Neural cell (in vitro differentiated cells): ENCODE data around the gene CDK5RAP2. TPM values are rescaled to one million over a fixed set of nuclear protein-coding genes. Genes with fewer than 3 reads are reported as not detected.

ENCODE experiments used
- H2AFZ ChIP-seq: fragments of 200-600, 300-800 bp; sonication (generic), shearing (Covaris generic); 2 replicates; pipeline ENCODE4 v1.6.0; 2014; ENCODE audit warnings: low read depth, mild to moderate bottlenecking, antibody characterized with exemption, low read length, moderate library complexity
- H3F3A ChIP-seq: fragments of 200-600 bp; shearing (Covaris generic); 2 replicates; pipeline ENCODE4 v1.6.1; 2016; ENCODE audit warnings: mild to moderate bottlenecking, moderate library complexity, mixed read lengths, antibody characterized with exemption, low read length; ENCODE audit not compliant: insufficient read depth, poor library complexity, severe bottlenecking
- H3K27ac ChIP-seq: fragments of 200-600, 300-800 bp; sonication (generic), shearing (Covaris generic); 2 replicates; pipeline ENCODE4 v1.5.1; 2014; ENCODE audit warnings: mild to moderate bottlenecking, low read length, moderate library complexity
- H3K27me3 ChIP-seq: fragments of 300-800, 200-600 bp; sonication (generic), shearing (Covaris generic); 2 replicates; pipeline ENCODE4 v1.6.0; 2014; ENCODE audit warnings: mild to moderate bottlenecking, low read depth, low read length, moderate library complexity; ENCODE audit not compliant: insufficient read depth
- H3K36me3 ChIP-seq: fragments of 300-800, 200-600 bp; sonication (generic), shearing (Covaris generic); 2 replicates; pipeline ENCODE4 v1.5.1; 2014; ENCODE audit warnings: mild to moderate bottlenecking, antibody characterized with exemption, low read length, moderate library complexity; ENCODE audit not compliant: insufficient read depth
- H3K4me2 ChIP-seq: fragments of 300-800, 200-600 bp; sonication (generic), shearing (Covaris generic); 2 replicates; pipeline ENCODE4 v1.6.0; 2014; ENCODE audit warnings: mild to moderate bottlenecking, low read length
- H3K4me3 ChIP-seq: fragments of 300-800, 200-600 bp; sonication (generic), shearing (Covaris generic); 2 replicates; pipeline ENCODE4 v1.5.1; 2014; ENCODE audit warnings: mild to moderate bottlenecking, low read length, moderate library complexity
- H3K79me2 ChIP-seq: fragments of 200-600 bp; shearing (Covaris generic); replicated peaks from 2 replicates; pipeline ENCODE4 v1.6.0; 2014; ENCODE audit warnings: mild to moderate bottlenecking, low read length, moderate library complexity; ENCODE audit not compliant: insufficient read depth
- H3K9ac ChIP-seq: fragments of 300-800, 200-600 bp; sonication (generic), shearing (Covaris generic); 2 replicates; pipeline ENCODE4 v1.6.1; 2016; ENCODE audit warnings: mild to moderate bottlenecking, low read length, mixed read lengths
- H3K9me2 ChIP-seq: fragments of 200-600 bp; shearing (Covaris generic); 2 replicates; pipeline ENCODE4 v1.6.1; 2016; ENCODE audit warnings: mild to moderate bottlenecking, low read length, mixed read lengths; ENCODE audit not compliant: insufficient read depth
- H3K9me3 ChIP-seq: fragments of 200-600, 300-800 bp; sonication (generic), shearing (Covaris generic); 2 replicates; pipeline ENCODE4 v1.6.1; 2016; ENCODE audit warnings: mild to moderate bottlenecking, mixed run types, low read length, moderate library complexity, mixed read lengths
- H4K20me1 ChIP-seq: fragments of 200-600 bp; shearing (Covaris generic); 2 replicates; pipeline ENCODE4 v1.6.1; 2016; ENCODE audit warnings: mild to moderate bottlenecking, mixed run types; ENCODE audit not compliant: insufficient read depth
- EP300 ChIP-seq: fragments of 450-650 bp; conservative IDR thresholded peaks from 2 replicates; pipeline ENCODE4 v1.6.1; 2014; ENCODE audit warnings: antibody characterized with exemption, mild to moderate bottlenecking, moderate library complexity; ENCODE audit not compliant: poor library complexity, severe bottlenecking
- EZH2 ChIP-seq: fragments of 200-600, 300-800 bp; shearing (Covaris generic), sonication (generic); IDR thresholded peaks from 2 replicates; pipeline ENCODE4 v1.6.1; 2014; ENCODE audit warnings: antibody characterized with exemption, low read length, borderline replicate concordance, mild to moderate bottlenecking; ENCODE audit not compliant: insufficient read depth, poor library complexity, severe bottlenecking
- MXI1 ChIP-seq: fragments of 450-650 bp; conservative IDR thresholded peaks from 2 replicates; pipeline ENCODE4 v1.6.1; 2014; ENCODE audit warnings: antibody characterized with exemption, mild to moderate bottlenecking; ENCODE audit not compliant: poor library complexity, severe bottlenecking
- POLR2AphosphoS5 ChIP-seq: IDR thresholded peaks from 2 replicates; pipeline ENCODE4 v1.6.1; 2012
- RAD21 ChIP-seq: fragments of 450-650 bp; conservative IDR thresholded peaks from 2 replicates; pipeline ENCODE4 v1.6.1; 2014; ENCODE audit warnings: antibody characterized with exemption, mild to moderate bottlenecking, moderate library complexity
- REST ChIP-seq: IDR thresholded peaks from 2 replicates; pipeline ENCODE4 v1.6.1; 2012; ENCODE audit warnings: borderline replicate concordance
- SMC3 ChIP-seq: fragments of 450-650 bp; conservative IDR thresholded peaks from 2 replicates; pipeline ENCODE4 v1.6.1; 2014; ENCODE audit warnings: antibody characterized with exemption, mild to moderate bottlenecking, moderate library complexity; ENCODE audit not compliant: poor library complexity
- TAF1 ChIP-seq: IDR thresholded peaks from 2 replicates; pipeline ENCODE4 v1.6.1; 2012; ENCODE audit warnings: low read depth
- polyA plus RNA-seq: library from polyadenylated mRNA; depleted of rRNA; stranded (reverse); fragments of >200 nt; gene quantifications from 2 replicates; pipeline ENCODE4 v1.2.3, GENCODE V29; 2014
- TF ChIP-seq, protein P1 (sequence below): fragments of 450-650 bp; IDR thresholded peaks from 2 replicates; pipeline ENCODE4 v1.5.1; 2014; ENCODE audit warnings: antibody characterized with exemption, mild to moderate bottlenecking, moderate library complexity; ENCODE audit not compliant: poor library complexity, severe bottlenecking

Gene CDK5RAP2
- polyA plus RNA-seq, 1 donor from 2014 or later = 43.3 TPM

DNA sequence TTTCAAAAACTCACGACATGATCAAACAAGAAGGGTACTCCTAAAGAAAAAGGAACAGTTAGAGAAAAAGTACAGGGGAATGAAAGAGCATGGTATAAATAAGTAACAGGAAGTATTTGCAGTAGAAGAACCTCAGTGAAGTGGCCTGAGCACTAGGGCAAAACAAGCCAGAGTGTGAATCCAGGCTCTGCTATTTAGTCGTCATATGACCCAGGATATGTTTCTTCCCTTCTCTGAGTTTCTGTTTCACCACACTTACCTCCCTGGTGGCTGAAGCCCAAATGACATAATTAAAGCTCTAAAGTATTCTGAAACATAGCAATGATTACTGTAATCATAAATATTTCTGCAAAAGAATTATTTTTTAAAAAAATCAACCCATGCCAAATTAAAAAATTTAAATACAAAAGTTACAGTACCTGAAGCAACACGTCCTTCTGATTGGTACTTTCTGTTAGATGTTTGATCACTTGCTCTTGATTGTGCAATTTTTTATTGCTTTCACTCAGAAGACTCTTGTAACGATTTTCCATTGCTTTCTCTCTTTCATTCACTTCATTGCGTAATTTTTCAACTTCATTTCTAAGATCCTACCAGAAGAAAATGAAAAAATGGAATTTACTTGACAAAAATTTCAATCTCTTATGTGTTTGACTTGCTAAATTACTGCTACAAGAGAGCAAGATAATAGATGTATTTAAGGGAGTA lies 88.9 kb downstream of the CDK5RAP2 start:
- H3F3A ChIP-seq = no peaks in the 10 kb centered on the region
- no peaks in the 10 kb centered on the region for H3K9me2 ChIP-seq
- H3K27ac ChIP-seq = no peak overlapping the region
- TF ChIP-seq EP300 (no peak), TAF1 (no peak)
- TF ChIP-seq, protein P1, sequence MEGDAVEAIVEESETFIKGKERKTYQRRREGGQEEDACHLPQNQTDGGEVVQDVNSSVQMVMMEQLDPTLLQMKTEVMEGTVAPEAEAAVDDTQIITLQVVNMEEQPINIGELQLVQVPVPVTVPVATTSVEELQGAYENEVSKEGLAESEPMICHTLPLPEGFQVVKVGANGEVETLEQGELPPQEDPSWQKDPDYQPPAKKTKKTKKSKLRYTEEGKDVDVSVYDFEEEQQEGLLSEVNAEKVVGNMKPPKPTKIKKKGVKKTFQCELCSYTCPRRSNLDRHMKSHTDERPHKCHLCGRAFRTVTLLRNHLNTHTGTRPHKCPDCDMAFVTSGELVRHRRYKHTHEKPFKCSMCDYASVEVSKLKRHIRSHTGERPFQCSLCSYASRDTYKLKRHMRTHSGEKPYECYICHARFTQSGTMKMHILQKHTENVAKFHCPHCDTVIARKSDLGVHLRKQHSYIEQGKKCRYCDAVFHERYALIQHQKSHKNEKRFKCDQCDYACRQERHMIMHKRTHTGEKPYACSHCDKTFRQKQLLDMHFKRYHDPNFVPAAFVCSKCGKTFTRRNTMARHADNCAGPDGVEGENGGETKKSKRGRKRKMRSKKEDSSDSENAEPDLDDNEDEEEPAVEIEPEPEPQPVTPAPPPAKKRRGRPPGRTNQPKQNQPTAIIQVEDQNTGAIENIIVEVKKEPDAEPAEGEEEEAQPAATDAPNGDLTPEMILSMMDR = no peak
- H3K36me3 ChIP-seq = no peaks in the 10 kb centered on the region
- no peaks in the 10 kb centered on the region for H3K9me3 ChIP-seq
- no peak overlapping the region for H3K4me3 ChIP-seq
- H3K79me2 ChIP-seq = no peaks in the 10 kb centered on the region
- H2AFZ ChIP-seq = no peak overlapping the region
- H4K20me1 ChIP-seq = no peaks in the 10 kb centered on the region
- H3K9ac ChIP-seq = no peak overlapping the region
- H3K27me3 ChIP-seq = no peaks in the 10 kb centered on the region
- H3K4me2 ChIP-seq = no peak overlapping the region

DNA sequence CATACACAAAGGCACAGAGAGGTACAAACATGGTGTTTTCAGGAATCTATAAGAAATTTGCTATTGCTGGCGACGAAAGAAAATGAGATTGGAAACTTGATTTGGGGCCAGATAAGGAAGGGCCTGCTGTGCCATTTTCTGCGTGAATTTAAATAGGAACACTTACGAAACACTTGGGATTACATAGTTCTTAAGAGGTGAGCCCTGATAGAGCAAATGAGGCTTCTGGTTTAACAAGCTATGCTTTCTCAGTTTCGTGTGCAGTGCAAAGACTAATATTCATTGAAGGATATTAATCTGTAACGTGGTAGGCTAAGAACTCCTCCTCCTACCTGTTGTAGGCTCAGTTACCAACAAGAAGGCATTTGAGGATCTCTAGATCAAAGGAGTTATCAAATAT lies 93.1 kb downstream of the CDK5RAP2 start:
- H4K20me1 ChIP-seq = no peaks in the 10 kb centered on the region
- H3K79me2 ChIP-seq = no peaks in the 10 kb centered on the region
- H3K27ac ChIP-seq = no peak overlapping the region
- no peak overlapping the region for H3K4me3 ChIP-seq
- H3K4me2 ChIP-seq = no peak overlapping the region
- TF ChIP-seq TAF1 (no peak), EP300 (no peak), EZH2 (no peak), RAD21 (no peak)
- no peaks in the 10 kb centered on the region for H3K9me2 ChIP-seq
- H3K9ac ChIP-seq = no peak overlapping the region
- no peaks in the 10 kb centered on the region for H3K27me3 ChIP-seq
- H2AFZ ChIP-seq = no peak overlapping the region
- H3K9me3 ChIP-seq = no peaks in the 10 kb centered on the region
- no peaks in the 10 kb centered on the region for H3F3A ChIP-seq
- no peaks in the 10 kb centered on the region for H3K36me3 ChIP-seq

GRCh38 chr9:120486347-120486746 lies 93.6 kb downstream of the CDK5RAP2 start:
- no peak overlapping the region for H3K27ac ChIP-seq
- no peak overlapping the region for H3K4me3 ChIP-seq
- H3F3A ChIP-seq = no peaks in the 10 kb centered on the region
- H3K9ac ChIP-seq = no peak overlapping the region
- no peaks in the 10 kb centered on the region for H3K36me3 ChIP-seq
- no peak overlapping the region for H2AFZ ChIP-seq
- TF ChIP-seq SMC3 = no peak
- TF ChIP-seq POLR2AphosphoS5 = no peak
- TF ChIP-seq RAD21 = no peak
- no peak for TF ChIP-seq REST
- TF ChIP-seq, protein P1 = no peak
- no peak for TF ChIP-seq EZH2
- TF ChIP-seq TAF1 = no peak
- no peak for TF ChIP-seq MXI1
- TF ChIP-seq EP300 = no peak
- H3K79me2 ChIP-seq = no peaks in the 10 kb centered on the region
- H3K9me2 ChIP-seq = no peaks in the 10 kb centered on the region
- H4K20me1 ChIP-seq = no peaks in the 10 kb centered on the region
- H3K4me2 ChIP-seq = no peak overlapping the region
- H3K27me3 ChIP-seq = no peaks in the 10 kb centered on the region
- H3K9me3 ChIP-seq = no peaks in the 10 kb centered on the region
